GM19238 (cell line): Measurements from ENCODE around the gene THEMIS.
"Not testable (repeated sequence)": the region's sequence is repeated elsewhere in the genome, so short reads cannot be mapped to it uniquely, and the experiment has no call there.

ENCODE experiments used
- DNase-seq: peaks from one replicate; pipeline ENCODE4 v3.0.0; 2011; ENCODE audit warnings: low spot score; ENCODE audit not compliant: insufficient read length

The THEMIS gene, protein sequence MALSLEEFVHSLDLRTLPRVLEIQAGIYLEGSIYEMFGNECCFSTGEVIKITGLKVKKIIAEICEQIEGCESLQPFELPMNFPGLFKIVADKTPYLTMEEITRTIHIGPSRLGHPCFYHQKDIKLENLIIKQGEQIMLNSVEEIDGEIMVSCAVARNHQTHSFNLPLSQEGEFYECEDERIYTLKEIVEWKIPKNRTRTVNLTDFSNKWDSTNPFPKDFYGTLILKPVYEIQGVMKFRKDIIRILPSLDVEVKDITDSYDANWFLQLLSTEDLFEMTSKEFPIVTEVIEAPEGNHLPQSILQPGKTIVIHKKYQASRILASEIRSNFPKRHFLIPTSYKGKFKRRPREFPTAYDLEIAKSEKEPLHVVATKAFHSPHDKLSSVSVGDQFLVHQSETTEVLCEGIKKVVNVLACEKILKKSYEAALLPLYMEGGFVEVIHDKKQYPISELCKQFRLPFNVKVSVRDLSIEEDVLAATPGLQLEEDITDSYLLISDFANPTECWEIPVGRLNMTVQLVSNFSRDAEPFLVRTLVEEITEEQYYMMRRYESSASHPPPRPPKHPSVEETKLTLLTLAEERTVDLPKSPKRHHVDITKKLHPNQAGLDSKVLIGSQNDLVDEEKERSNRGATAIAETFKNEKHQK

DNA sequence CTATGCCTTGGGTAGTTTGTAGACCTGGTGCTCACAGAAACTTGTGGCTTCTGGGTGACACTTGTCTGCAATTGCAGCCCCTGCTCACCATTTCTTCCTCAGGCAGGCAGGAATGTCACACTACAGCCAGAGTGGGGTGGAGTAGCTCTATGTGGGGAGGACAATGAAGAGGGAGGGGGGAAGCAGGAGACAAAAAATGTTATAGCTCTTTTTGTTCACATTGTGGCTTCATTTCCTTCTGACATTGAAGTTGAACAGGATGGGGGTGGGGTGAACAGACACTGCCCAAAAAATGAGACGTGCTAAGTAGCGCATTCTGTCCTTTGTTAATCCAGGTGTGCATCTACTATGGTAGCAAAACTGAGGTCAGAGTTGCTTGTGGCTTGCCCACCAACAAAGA, at the start of gene THEMIS:
TSS of gene THEMIS (minus strand) at position 124 of the 400 bp plus-strand sequence. CDS start 126 bp downstream, outside the sequence.
- no peak for DNase-seq

DNA sequence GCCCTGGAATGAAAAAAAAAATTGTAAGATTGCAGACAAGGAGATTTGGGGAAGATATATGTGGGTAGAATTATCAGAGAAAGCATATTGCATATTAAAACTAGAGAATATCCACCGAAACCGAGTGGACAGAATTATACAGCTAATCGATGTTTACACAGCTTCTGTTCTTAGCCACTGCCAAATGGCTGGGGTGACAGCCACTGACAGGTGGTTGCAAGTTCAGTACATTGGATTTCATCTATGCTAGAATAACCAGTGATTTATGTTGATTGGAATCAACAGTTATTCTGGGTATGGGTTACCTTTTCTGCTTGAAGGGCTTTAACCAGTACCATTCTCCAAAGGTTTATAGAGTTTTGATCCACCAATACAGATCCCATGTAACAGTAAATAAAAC, 48.4 kb upstream of the THEMIS start:
- DNase-seq, result no peak

DNA sequence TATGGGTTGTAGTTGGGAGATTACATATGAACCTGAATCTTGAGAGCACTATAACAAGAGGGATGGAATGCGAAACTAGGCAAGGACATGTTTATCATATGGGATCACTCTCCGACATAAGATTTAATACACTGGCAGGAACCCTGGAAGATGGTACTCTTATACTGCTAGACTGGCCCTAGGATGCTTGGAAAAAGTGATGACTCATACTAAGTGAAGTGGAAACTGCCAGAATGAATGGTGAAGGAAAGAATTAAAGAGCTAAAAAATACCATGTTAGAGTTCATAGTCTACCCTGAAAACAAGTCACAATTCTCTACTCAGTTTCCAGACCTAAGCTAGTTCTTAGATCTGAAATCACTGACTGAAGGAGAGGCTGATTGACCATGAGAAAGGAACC, 45.5 kb upstream of the THEMIS start:
- no peak for DNase-seq

DNA sequence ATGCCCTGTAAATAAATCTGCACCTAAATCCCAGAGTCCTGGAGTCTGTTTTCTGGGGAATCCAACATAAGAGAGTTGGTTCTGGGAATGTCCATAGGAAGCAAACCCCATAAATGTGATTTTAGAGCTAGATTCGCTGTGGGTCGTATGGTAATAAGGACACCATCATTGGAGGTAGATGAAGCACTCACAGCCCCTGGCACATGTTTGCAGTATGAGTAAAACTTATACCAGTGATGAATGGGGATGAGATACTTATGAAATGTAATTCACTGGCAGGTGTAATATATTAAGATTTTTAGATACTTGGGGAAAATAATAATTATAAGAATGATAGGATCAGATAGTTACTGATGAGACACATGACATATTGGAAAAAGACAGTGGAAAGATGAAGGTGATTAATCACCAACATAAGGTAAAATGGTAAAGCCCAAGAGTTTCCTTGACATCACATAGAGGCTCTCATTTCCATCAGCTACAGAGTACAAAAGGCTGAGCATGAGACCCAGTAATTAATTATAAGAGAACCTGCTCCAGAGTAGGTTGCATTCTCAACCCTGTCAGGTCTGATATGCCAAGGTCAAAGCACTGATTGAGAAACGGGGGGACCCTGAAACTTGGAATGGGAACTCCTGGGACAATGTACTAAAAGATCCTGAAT, 44.7 kb upstream of the THEMIS start:
- DNase-seq, result no peak

DNA sequence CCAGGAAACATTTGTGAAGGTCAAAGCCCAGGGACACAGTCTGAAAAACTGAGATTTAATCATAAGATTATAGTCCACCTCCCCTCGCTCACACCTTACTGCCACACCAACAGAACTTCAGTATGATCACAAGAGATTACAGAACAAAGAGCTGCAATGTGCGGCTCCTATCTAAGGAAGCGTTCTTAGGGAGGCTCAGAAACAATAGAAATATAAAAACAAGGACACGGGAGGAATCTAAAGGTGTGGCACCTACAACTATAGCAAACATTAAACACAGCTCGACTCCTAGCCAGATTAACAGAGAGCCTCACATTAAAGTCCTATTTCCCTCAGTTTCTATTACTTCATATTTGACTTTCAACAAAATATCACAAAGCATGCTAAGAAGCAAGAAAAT, 40.4 kb upstream of the THEMIS start:
- DNase-seq, result no peak

DNA sequence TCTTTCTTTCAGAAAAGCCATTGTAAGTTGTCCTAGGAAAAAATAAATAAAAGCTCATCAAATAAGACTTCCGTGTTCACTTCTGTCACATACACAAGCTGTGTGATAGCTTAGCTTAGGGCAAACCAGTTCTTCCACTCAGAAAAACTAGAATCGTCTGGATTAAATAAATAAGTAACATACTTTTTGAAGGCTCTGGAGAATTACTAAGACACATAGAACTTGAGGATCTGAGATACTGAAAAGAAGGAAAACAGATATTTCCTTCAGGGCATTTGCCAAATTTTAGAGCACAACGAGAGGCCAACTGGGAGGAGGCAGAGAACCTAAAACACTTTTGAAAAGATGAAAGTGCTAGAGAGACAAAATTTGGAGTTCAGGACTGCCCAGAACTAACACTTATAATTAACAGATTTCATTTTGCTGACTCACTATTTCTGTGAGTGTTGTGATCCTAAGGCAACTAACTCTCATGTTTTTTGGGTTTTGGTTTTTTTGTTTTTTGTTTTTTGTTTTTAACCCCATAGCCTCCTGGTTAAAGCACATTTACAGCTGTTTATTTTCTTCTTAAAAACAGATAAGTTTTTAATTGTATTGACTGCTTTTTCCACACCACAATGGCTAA, 38.7 kb upstream of the THEMIS start:
- no peak for DNase-seq

DNA sequence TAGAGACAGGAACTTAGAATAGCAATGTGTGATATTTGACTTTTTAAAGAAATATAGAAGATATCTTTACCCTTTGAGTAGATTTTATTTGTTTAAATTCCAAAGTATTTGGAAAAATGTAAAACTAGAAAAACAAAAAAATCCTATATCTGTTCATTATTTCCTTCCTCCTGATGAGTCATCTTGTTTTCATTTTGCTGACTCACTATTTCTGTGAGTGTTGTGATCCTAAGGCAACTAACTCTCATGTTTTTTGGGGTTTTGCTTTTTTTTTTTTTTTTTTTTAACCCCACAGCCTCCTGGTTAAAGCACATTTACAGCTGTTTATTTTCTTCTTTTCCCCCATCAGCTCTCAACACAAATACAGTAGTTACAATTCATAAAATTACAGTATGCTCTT, 37.8 kb upstream of the THEMIS start:
- DNase-seq, result no peak

DNA sequence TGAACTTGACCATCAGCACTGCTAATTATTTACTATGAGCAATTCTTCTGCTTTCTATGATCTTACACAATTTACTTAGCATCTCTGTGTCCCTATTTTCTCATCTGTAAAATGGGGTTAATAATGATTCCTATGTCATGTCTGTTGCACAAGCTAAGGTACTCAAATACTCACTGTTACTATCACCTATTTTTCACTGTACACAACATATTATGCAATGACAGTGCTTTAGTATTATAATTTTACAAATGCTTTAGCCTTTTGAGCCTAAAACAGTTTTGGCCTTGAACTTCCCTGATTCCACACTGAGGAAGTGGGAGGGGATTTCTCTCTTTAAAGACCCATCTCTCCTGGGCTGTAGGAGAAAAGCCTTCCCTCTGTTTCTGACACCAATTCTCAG, 36.9 kb upstream of the THEMIS start:
- no peak for DNase-seq

DNA sequence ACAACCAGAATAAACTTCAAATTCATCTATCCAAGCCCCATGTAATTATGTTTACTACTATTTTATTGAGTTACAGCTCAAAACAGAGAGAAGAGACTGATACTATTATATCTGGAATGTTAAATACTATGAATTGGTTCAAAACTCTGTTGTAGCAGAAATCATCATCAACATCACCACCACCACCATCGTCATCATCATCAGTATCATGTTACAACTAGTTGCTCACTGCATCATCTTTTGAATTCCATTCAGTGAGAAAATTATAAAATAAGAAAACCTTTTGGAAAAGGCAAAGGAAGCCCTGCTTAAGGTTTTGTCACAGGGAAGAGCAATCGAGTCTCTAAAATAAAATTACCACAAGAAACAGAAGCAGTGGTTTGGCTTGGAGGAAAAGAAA, 36.2 kb upstream of the THEMIS start:
- DNase-seq, result no peak

DNA sequence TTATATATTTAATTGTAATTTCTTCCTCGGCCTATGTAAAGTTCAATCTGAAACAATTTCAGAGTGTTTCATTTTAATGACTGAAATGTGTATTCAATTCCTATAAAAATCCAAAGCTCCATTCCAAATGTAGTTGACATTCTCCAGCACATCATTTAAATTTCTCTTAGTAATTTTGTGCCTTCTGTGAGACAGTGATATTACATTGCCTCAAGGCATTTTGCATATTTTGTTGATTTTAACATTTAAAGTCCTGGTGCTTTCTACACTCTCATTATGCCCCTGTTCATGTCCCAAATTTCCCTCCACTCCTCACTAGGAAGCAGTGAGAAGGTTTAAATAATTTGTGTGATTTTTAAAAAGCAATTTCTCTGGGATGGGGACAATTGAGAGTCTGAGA, 34.1 kb upstream of the THEMIS start:
- DNase-seq, result no peak

DNA sequence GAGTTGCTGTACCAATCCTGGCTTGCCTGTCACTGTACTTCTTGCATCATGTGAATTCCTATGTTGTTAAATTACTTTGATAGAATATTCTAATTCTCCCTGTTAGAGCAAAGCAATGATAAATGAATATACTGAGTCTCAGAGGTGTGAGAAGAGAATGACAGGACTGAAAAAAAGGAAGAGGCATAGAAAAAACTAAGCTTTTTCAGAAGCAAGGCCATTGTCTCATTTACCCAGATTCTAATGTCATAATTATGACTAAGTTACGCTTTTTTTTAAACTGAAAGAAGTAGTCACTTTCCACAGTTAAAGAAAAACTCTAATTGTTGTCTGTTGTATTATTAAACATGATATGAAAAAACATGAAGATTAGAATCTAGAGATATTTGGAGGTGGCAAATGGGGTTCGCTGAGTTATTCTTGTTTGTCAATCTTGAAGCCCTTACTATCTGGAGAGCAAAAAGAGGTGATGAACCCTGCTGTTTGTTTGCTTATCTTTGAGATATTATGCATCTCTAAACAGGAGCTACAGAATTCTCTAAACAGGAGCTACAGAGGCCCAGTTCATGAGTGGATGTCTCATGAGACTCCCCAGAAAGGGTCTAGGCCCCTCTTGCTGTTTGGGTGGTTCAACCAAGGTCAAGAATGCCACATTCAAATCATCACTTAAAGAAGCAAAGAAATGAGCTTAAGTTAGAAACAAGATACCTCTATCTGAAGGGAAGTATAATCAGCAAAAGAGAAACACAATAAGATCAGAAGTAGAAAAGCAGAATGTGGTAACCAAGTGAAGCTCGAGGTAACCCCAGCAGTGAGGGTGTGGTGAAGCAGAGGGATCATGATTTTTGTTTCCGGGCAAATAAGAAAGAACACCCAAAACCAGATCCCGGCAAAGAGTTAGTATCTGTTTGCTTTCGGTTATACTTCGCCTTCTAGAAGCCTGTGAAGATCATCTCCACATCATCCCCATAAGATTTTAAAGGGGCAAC, 33.3 kb upstream of the THEMIS start:
- DNase-seq, result no peak

DNA sequence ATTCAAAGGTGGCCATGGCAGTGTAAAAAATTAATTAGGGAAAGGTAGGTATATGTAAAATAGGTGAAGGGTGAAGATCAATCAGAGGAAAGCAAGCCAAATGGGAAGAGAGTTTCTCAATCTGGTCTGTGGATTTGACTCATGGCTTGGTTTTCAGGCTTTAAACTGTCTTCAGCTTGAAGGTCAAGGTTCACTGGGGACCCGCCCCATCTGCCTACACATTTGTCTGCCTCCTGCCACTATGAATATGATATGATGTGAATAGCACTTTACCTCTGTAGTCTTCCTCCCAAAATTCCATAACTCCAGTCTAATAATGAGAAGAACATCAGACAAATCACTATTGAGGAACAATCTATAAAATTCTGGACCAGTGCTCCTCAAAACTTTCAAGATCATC, 32.3 kb upstream of the THEMIS start:
- DNase-seq, result no peak

DNA sequence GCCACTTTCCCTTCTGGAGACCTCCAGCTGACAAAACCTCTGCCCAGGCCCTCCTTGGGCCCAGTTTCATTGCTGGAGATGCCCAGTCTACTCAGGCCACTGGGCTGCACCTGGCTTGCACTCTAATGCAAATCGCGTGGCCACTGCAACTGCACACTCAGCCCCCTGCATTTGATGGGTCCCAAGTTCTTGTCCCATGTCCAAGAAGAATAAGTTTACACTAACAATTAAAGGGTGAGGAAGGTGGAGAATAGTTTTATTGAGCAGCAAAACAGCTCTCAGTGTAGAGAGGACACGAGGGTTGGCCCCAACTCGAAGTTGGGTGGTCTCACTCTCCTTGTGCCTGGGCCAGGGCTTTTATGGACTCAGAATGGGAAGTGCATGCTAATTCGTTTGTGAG, 31.9 kb upstream of the THEMIS start:
- no peak for DNase-seq

DNA sequence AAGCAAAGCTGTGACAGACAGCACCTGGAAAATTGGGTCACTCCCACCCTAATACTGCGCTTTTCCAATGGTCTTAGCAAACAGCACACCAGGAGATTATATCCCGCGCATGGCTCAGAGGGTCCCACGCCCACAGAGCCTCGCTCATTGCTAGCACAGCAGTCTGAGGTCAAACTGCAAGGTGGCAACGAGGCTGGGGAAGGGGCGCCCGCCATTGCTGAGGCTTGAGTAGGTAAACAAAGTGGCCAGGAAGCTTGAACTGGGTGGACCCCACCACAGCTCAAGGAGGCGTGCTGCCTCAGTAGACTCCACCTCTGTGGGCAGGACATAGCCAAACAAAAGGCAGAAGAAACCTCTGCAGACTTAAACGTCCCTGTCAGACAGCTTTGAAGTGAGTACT, 25.6 kb upstream of the THEMIS start:
- not testable (repeated sequence) for DNase-seq

DNA sequence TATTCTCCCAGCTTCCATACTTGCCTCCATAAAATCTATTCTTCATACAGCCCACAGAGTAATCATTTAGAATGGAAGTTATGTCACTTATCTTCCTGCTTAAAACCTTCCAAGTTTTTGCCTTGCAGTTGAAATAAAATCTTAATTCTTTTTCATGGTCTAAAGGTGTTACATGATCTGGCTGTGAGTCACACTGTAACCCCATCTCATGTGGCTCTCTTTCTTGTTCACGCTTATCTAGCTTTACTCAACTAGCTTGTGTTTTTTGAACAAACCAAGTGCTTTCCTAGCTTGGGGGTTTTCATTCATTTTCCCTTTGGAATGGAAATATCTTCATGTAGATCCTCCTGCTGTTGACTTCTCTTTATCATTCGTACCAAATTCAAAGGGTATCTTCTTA, 23.6 kb upstream of the THEMIS start:
- DNase-seq, result no peak

DNA sequence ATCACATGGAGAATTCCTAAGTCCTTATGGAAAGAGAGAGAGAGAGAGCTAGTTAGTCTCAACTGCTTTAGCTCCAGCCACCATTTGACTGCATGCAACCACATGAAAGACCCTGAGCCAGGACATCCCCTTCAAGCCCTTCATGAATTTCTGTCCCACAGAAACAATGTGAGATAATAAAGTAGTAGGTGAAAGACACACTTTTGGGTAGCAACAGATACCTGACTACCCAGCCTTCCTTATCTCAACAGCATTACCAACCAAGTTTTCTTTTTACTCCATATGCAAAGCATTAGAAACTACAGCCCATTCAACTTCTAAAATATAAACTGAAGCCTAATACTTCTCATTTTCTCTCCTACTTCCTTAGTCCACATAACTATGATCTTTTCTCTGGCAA, 23.2 kb upstream of the THEMIS start:
- DNase-seq, result no peak

DNA sequence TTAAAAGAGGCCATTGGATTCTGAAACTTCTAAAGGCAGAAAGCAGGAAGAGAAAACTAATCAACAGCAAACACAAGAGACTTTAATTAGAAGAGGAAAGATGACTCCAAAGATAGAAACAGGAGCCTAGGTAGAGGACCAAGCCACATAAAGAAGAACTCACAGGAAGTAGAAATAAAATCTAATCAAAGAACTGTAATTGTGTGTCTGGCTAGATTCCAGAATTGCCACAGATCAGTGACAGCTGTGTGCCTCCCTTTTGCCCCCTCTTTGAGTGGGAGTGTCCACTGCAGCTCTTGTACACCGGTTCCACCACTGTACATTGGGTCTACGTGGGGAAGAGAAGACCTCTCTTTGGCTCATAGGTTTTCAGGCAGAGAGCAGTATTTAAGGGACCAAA, 22.3 kb upstream of the THEMIS start:
- DNase-seq, result no peak

DNA sequence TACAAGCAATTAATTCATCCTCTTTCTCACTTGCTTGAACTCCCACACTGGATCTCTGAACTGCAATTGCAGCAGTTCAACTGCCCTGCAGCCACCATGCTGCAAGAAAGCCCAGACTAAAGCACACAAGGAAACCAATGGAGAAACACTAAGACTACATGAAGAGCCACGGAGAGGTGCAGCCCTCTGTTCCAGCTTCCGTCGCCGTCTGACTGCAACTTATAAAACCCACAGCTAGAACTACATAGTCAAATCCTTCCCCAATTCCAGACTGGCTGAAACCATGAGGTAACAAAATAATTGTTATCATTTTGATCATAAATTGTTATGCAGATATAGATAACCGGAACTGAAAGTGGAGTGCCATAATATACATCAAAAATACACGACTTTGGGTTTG, 21.1 kb upstream of the THEMIS start:
- no peak for DNase-seq

DNA sequence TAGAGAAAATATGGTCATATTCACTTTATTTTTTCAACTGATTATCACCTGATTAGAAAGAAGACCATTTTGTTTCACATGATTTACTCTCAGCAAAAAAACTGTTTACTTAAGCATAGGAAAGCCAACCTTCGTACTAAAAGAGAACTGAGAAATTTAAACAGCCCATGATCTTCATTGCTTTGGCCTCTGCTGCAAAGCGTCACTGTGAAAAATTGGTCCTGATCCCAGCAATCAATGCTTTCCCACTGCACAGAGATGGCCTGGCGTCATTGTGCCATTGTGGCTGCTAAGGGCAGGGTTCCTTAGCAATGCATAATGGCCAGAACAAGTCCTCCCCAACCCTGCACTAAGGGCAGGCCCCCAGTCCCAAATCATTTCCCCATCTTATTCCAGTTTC, 19.9 kb upstream of the THEMIS start:
- DNase-seq, result no peak

DNA sequence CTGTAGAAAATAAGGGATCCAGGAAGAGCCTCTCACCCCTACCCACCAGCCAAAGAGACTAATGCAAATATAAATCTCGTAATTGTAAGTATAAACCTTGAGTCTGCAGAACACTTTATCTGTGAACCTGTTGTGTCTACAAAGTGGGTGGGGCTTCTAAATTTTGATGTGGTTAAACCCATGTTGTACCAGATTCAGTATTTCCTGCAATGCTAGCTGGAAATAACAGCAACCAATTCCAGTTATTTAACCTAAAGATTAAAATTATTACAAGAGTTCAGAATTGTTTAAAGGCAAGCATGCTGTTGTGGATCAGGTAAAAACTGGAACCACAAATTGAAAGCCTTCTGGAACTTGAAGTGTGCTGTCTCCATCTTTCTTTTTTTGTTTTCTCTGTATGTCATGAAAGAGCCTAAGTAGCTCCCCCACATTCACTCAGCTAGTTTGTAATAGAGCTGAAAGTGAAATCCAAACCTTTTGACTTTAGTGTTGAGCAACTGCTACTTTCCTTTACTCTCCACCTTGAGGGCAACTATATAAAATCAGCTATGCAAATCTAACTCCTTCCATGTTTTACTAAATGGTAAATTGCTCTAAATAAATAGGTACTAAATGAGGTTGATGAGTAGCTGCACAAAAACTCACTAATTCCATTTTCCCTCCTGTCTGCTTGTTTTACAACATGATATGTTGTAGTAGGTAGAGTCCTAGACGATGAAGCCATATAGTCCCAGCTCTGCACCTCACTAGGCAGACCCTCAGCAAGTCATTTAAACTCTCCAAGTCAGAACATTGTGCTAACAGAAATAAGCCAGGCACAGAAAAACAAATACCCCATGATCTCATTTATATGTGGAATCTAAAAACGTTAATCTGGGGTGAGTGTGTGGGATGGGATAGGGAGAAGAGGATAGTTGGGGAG, 17.9 kb upstream of the THEMIS start:
- DNase-seq, result no peak
